Measurements from ENCODE around the gene GINS2.
A peak's percentile ranks its signal among the peaks of the same experiment; 100 is the strongest.

The GINS2 gene

GRCh38 chr16:85688586-85689284, at the start of gene GINS2:
Gene GINS2, minus strand, starts transcription at chr16:85688954. Its CDS starts 56 bp downstream, at chr16:85688898.
- DNase-seq: peak; percentile 92

DNA sequence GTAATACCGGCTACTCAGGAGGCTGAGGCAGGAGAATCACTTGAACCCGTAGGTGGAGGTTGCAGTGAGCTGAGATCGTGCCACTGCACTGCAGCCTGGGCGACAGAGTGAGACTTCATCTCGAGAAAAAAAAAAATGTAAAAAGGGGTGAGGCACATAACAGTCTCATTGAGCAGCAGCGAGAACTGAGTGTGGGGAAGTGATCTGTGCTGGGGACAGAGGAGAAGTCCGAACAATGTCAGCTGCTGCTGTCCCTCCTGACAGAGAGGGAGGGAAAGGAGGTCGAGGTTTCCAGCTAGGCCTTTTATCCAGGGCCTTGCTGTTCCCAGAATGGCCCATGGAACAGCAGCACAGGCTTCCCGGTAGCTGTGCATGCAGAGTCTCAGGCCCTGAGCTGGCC, 48.2 kb upstream of the GINS2 start:
- no peak for DNase-seq

GRCh38 chr16:85735946-85736345, 47.2 kb upstream of the GINS2 start:
- no peak for DNase-seq

DNA sequence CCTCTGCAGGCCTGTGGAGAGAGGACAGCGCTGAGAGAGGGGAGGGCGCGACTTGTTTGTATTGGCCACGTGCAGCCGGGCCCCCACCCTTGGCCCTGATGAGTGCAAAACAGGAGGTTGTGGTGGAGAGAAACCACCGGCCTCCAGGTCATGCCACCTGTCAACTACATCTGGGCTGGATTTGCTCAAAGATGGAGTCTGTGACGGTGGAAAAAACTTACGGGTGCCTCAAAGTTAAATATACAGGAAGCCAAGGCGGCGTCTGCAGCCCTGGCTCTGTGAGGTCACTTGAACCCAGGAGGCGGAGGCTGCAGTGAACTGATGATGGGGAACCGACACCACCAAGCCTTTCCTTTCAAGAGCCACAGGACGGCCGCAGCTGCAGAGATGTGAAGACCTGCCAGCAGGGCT, 46.5 kb upstream of the GINS2 start:
- DNase-seq: no peak

GRCh38 chr16:85734311-85735017, 45.7 kb upstream of the GINS2 start:
- DNase-seq: no peak

DNA sequence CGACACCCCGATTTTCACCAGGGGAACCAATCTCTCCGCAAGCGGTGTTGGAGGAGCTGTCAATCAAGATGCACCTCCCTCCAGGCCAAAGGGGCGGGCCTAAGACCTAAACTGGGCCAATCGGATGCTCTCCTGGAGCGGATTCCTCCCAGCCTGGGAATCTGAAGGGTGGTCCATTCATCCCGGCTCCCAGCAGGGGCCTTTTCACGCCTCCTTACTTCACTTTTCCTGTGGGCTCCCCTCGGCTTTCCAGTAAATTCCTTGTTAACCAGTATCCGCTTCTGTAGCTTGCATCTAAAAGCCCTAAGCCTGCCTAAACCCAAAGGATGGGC, 45.1 kb upstream of the GINS2 start:
- DNase-seq: peak; percentile 69

DNA sequence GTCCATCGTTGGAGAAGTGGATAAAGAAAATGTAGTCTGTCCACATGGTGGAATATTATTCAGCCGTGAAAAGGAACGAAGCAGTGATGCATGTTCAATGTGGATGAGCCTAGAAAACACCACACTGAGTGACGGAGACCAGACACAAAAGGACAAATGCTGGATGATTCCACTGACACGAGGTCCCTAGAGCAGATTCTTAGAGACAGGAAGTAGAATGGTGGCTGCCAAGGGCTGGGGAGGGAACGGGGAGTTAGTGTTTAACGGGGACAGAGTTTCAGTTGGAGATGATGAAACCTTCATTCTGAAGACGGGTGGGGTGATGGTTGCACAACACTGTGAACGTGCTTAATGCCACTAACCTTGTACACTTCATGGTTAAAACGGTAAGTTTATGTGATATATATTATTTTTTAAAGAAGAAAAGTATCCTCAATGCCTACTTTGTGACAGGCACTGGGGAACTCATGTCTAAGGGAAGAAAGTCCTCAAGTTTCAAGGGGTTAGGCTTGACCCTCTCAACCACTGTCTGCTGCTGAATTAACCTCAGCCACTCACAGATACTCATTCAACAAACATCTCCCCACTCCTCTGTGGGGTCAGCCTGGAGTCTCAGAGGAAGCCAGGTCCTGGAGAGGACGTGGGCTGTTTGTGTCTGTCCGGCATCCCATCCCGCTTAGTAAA, 44.5 kb upstream of the GINS2 start:
- no peak for DNase-seq

DNA sequence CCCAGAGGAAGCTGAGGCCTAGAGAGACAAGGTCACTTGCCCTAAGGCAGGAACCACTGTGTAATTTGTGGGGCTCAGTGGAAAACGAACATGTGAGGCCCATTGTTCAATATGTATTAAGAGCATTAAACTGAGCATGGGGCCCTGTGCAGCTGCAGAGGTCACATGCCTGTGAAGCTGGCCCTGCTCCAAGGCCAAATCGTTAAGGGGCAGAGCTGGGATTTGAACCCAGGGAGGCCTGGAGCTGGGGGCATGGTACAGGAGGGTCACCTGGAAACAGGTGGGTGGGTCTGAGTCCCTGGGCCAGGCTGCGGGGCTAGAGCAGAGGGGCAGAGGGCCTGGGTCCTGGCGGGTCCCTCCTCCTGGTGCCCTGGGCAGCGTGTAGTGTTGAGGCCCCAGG, 42.4 kb upstream of the GINS2 start:
- DNase-seq: no peak

- DNase-seq: no peak
Measured at GRCh38 chr16:85730186-85730465, 41.4 kb upstream of the GINS2 start.

GRCh38 chr16:85729452-85730185, 40.9 kb upstream of the GINS2 start:
- no peak for DNase-seq

DNA sequence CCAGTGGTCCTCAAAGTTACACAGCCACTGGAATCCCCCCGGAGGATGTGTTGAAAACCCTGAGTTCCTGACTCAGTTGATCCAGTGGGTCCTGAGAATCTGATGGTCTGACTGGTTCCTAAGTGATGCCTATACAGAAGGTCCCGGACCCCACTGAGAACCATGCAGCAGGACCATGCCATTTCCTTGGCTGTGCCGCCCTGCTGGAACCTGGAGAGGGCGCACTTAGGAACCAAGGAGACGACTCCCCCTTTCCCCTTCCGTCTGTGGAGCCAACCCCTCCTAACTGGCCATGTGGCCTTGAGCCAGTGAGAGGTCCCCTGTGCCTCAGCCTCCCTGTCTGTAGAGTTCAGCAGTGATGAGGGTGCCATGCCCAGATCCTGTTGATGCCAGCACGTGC, 40.1 kb upstream of the GINS2 start:
- no peak for DNase-seq

- DNase-seq: no peak
Measured at GRCh38 chr16:85724936-85725335, 36.2 kb upstream of the GINS2 start.

DNA sequence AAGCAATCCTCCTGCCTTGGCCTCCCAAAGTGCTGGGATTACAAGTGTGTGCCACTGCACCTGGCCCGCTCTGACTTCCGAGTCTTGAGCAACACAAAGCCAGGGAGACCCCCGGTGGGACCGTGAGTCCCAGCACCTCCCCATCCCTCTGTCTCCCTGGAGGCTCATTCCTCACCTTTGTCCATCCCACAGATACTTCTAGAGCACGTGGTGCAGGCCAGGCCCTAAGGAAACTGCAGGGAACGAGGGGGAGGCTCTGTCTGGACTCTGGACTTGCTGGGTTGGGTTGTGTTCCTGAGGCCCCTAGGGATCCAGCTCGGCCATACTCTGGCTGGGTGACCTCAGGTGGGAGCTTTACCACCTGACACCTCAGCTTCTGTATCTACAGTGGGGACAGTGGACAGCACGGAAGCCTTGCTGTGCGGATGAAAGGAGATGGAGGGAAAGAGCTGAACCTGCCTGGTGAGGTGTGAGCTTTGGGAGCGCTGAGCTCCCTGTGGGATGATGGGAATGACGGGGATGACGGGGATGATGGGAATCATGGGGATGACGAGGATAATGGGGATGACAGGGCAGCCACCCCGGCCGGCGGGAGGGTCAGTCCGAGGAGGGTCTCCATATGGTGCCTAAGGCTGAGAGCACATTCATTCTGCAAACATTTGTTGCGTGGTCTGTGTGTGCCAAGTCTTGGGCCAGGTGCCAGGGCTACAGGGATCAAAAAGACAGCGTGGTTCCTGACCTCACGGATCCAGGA, 35.5 kb upstream of the GINS2 start:
- DNase-seq: no peak

DNA sequence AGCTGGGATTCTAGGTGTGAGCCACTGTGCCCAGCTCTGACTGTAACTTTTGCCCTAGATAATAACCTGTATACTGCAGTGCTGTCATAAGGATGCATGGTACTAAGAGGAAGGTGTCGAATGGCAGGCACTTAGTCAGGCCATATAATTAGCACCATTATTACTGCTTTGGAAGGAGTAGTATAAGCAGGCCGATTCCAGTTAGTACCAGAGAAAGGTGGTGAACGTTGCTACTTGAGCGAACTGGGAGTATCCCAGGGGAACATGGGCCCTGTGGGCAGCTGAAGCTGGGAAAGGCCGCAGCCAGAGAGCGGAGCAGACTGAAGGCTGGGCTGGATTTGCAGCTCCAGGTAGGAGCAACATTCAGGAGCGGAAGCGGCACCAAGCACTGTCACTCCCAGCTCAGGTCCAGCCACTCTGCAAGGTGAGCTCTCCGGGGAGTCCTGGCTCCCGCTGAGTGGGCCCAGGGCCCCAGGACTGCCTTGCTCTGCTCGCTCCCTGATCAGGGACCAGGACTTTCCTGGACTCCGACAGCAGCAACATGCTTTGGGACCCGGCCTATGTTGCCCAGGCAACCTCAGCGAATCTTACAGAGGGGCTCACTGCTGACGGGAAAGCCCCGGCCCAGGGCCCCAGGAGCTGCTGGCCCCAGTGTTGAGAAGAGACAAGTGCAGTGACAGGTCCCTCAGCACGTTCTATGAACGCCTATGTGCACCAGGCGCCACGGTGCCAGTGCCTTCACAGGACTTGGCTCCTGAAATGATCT, 33.6 kb upstream of the GINS2 start:
- DNase-seq: peak; percentile 30

DNA sequence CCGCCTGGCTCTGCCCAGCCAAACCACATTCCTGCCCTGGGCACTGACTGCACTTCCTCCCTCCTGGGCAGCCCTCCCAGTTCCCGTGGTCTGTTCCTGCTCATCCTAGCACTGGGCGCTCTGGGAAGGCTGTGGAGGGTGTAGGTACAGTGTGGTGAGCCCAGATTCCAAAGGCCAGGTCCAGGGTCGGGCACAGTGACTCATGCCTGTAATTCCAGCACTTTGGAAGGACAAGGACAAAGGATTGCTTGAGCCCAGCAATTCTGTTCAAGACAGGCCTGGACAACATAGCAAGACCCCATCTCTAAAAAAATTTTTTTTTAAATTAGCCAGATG, 31.5 kb upstream of the GINS2 start:
- DNase-seq: no peak

DNA sequence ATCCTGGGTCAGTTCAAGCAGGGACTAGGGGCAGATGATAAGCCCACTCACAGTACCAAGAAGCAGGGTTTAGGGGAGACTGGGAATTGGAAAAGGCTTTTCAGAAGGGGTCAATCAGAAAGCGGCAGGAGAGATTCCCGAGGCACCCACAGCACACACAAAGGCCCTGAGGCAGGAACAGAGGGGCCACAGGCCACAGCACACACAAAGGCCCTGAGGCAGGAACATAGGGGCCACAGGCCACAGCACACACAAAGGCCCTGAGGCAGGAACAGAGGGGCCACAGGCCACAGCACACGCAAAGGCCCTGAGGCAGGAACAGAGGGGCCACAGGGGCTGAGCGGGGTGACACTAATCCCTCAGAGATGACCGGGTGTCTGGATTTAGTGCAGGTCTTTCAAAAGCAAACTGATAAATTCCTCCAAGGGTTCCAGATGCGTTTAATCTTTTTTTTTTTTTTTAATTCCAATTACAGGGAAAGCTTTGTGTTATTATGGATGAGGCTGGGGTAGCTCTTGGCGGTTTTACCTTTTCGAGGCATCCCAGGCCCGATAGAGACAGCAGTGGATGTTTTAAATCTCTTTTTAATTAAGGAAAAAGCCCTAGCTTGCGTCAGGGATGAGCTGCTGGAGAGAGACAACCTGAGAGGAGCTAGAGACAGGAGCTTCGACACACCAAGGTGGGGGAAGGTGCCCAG, 31.0 kb upstream of the GINS2 start:
- DNase-seq: no peak

GRCh38 chr16:85718682-85719081, 29.9 kb upstream of the GINS2 start:
- no peak for DNase-seq

- no peak for DNase-seq
Measured at GRCh38 chr16:85718153-85718477, 29.4 kb upstream of the GINS2 start.

- peak; percentile 94 for DNase-seq
Measured at GRCh38 chr16:85717393-85718152, 28.8 kb upstream of the GINS2 start.

DNA sequence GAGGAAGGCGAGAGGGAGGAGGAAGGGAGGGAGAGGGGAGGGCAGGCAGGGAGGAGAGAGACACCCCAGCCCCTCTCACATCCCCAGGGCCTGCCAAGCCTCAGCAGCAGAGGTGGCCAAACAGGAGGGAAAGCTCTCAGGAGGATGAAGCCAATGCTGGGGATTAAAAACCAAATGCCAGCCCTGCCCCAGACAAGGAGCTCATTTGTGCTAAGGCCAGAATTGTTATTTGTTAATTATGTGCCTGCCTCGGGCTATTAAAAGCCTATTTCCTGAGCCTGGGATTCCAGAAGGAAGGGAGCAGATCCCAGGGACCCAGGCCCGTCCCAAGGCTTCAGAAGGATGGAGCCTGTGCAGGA, 27.9 kb upstream of the GINS2 start:
- peak; percentile 50 for DNase-seq

- no peak for DNase-seq
Measured at GRCh38 chr16:85716022-85716679, 27.4 kb upstream of the GINS2 start.

Measured in eye (tissue), 1 donor.